ENCODE results near the gene RAB40C.

The RAB40C gene

GRCh38 chr16:619476-620100 lies 29.7 kb downstream of the RAB40C start:
- no peak for DNase-seq

GRCh38 chr16:620700-621525 lies 31.0 kb downstream of the RAB40C start:
- DNase-seq, result no peak

- no peak for DNase-seq
These were observed 31.8 kb downstream of the RAB40C start for GRCh38 chr16:621526-622105.

GRCh38 chr16:622920-623280 lies 33.0 kb downstream of the RAB40C start:
- DNase-seq, result no peak

GRCh38 chr16:624526-625070 lies 34.7 kb downstream of the RAB40C start:
- DNase-seq, result no peak

- DNase-seq, result no peak
These were observed 35.5 kb downstream of the RAB40C start for GRCh38 chr16:625117-625976.

GRCh38 chr16:625977-626765 lies 36.3 kb downstream of the RAB40C start:
- no peak for DNase-seq

GRCh38 chr16:626787-627453 lies 37.1 kb downstream of the RAB40C start:
- DNase-seq, result peak; percentile 92

GRCh38 chr16:627454-628239 lies 37.8 kb downstream of the RAB40C start:
- DNase-seq, result no peak

- no peak for DNase-seq
These were observed 38.6 kb downstream of the RAB40C start for GRCh38 chr16:628321-629061.

GRCh38 chr16:629185-629832 lies 39.4 kb downstream of the RAB40C start:
- no peak for DNase-seq

GRCh38 chr16:629833-630248 lies 40.0 kb downstream of the RAB40C start:
- DNase-seq, result no peak

- DNase-seq, result no peak
These were observed 40.5 kb downstream of the RAB40C start for GRCh38 chr16:630249-630814.

GRCh38 chr16:630815-631405 lies 41.0 kb downstream of the RAB40C start, which contains the start of gene WFIKKN1:
TSS of gene WFIKKN1 (plus strand) at chr16:630985. CDS start at chr16:631254, 269 bp downstream.
- DNase-seq, result no peak

GRCh38 chr16:631808-632358 lies 42.0 kb downstream of the RAB40C start:
- no peak for DNase-seq

- no peak for DNase-seq
These were observed 42.8 kb downstream of the RAB40C start for GRCh38 chr16:632486-633335.
